ENCODE measurements around the gene LIN52. TPM values are rescaled to one million over a fixed set of nuclear protein-coding genes. Genes with fewer than 3 reads are reported as not detected.

The LIN52 gene
- total and polyA plus RNA-seq, 2 of the 13 experiments (the other 11 are each of a cell fraction or from before 2014, with no cell fraction given): 11.4 to 23.3 TPM

- TF ChIP-seq, protein P1, sequence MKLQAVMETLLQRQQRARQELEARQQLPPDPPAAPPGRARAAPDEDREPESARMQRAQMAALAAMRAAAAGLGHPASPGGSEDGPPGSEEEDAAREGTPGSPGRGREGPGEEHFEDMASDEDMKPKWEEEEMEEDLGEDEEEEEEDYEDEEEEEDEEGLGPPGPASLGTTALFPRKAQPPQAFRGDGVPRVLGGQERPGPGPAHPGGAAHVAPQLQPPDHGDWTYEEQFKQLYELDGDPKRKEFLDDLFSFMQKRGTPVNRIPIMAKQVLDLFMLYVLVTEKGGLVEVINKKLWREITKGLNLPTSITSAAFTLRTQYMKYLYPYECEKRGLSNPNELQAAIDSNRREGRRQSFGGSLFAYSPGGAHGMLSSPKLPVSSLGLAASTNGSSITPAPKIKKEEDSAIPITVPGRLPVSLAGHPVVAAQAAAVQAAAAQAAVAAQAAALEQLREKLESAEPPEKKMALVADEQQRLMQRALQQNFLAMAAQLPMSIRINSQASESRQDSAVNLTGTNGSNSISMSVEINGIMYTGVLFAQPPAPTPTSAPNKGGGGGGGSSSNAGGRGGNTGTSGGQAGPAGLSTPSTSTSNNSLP (IDR thresholded peaks at IDR 0.05; ENCODE audit: low read depth, low read length): no peak
- TF ChIP-seq ZNF816 (CRISPR knock-in tag; IDR thresholded peaks at IDR 0.05; ENCODE audit: borderline replicate concordance) (no peak), ZNF777 (CRISPR knock-in tag; IDR thresholded peaks at IDR 0.05) (no peak), FOXK1 (CRISPR knock-in tag; IDR thresholded peaks at IDR 0.05; ENCODE audit: borderline replicate concordance, low read depth) (no peak), ZFP36 (IDR thresholded peaks at IDR 0.05; ENCODE audit: borderline replicate concordance, low read depth, low read length, partially characterized antibody) (no peak), ZNF414 (CRISPR knock-in tag; IDR thresholded peaks at IDR 0.05) (no peak), IRX3 (CRISPR knock-in tag; IDR thresholded peaks at IDR 0.05; ENCODE audit: borderline replicate concordance, low read depth) (no peak), FOXJ3 (CRISPR knock-in tag; IDR thresholded peaks at IDR 0.05; ENCODE audit: borderline replicate concordance) (no peak), ZNF512B (CRISPR knock-in tag; IDR thresholded peaks at IDR 0.05; ENCODE audit: borderline replicate concordance) (no peak), RXRB (CRISPR knock-in tag; IDR thresholded peaks at IDR 0.05; ENCODE audit: borderline replicate concordance) (no peak)
Measured at GRCh38 chr14:74213907-74214803, 129.4 kb downstream of the LIN52 start (continued).

Measured in HepG2 (cell line).